Parathyroid adenoma (tissue), 2 donors: ENCODE results near the gene WNT5B.

Source experiments
- H2AFZ ChIP-seq: fragments of 300-600 bp; sonication (generic); one replicate; pipeline ENCODE4 v1.7.0; 2017; ENCODE audit warnings: antibody characterized with exemption, mild to moderate bottlenecking
- H3K27ac ChIP-seq: fragments of 300-600 bp; sonication (generic); one replicate; pipeline ENCODE4 v1.7.0; 2017
- H3K27me3 ChIP-seq: fragments of 300-600 bp; sonication (generic); one replicate; pipeline ENCODE4 v1.7.0; 2017; ENCODE audit warnings: low read length; ENCODE audit not compliant: control insufficient read depth, insufficient read depth
- H3K36me3 ChIP-seq: fragments of 300-600 bp; sonication (generic); one replicate; pipeline ENCODE4 v1.7.0; 2017; ENCODE audit warnings: low read length; ENCODE audit not compliant: control insufficient read depth, insufficient read depth
- H3K4me1 ChIP-seq: fragments of 300-600 bp; sonication (generic); one replicate; pipeline ENCODE4 v1.7.0; 2017; ENCODE audit warnings: control low read depth
- H3K4me2 ChIP-seq: fragments of 300-600 bp; sonication (generic); one replicate; pipeline ENCODE4 v1.7.0; 2017; ENCODE audit warnings: low read length
- H3K4me3 ChIP-seq: fragments of 300-600 bp; sonication (generic); one replicate; pipeline ENCODE4 v1.7.0; 2017; ENCODE audit warnings: low read depth, low read length
- H3K79me2 ChIP-seq: fragments of 300-600 bp; sonication (generic); one replicate; pipeline ENCODE4 v1.7.0; 2017; ENCODE audit warnings: control low read depth
- H3K9ac ChIP-seq: fragments of 300-600 bp; sonication (generic); one replicate; pipeline ENCODE4 v1.7.0; 2017; ENCODE audit warnings: mild to moderate bottlenecking
- H3K9me3 ChIP-seq: fragments of 300-600 bp; sonication (generic); one replicate; pipeline ENCODE4 v1.7.0; 2017; ENCODE audit warnings: low read length; ENCODE audit not compliant: control insufficient read depth
- CTCF ChIP-seq: fragments of 300-600 bp; sonication (generic); IDR thresholded peaks from one replicate; pipeline ENCODE4 v1.7.0; 2017; ENCODE audit warnings: antibody characterized with exemption, mild to moderate bottlenecking
- donor health status: primary hyperparathyroidism.

Gene WNT5B

DNA sequence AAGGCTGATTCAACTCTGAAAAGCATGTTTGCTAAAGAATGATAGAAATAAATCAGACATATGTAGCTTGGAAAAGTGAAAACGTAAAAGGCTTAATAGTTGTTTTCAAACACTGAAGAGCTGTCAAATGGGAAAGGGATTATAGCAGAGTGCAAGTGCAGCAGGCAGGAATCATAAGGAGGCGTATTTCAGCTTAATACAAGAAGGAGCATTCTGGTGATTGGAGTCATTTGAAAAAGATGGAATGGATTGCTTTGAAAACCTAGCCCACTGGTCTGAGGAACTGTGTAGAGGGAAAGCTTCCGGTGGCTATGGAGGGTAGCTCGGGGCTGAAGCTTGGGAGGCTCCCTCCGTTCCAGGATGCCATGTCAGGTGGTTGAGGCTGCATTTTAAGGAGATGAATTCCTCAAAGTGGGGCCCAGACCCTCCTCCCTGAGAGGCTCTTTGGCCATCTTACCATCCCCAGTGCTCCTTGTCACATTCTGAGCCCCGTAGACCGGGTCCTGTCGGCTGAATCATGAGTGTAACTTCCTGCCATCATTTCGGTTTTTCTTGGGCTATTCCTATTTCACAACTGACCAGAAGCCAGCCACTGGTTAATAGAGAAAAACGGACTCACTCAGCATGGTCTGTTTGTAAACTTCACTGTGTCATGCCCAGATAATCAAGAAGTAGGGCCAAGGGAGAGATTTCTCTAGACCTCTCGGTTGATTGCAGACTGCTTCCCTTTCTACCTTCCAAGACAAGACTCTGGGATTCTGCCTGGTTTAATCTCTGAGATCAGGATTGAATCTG is 6.5 kb downstream of the WNT5B start:
- Histone ChIP-seq H3K9me3 (no peaks in the 10 kb centered on the region), H3K27ac (no peak overlapping the region), H3K4me3 (no peak overlapping the region), H3K27me3 (no peaks in the 10 kb centered on the region), H3K4me1 (peaks cover 29% of the 10 kb centered on the region), H3K36me3 (no peaks in the 10 kb centered on the region), H3K79me2 (peaks cover 36% of the 10 kb centered on the region), H3K9ac (no peak overlapping the region), H2AFZ (no peak overlapping the region), H3K4me2 (no peak overlapping the region)
- no peak for TF ChIP-seq CTCF

DNA sequence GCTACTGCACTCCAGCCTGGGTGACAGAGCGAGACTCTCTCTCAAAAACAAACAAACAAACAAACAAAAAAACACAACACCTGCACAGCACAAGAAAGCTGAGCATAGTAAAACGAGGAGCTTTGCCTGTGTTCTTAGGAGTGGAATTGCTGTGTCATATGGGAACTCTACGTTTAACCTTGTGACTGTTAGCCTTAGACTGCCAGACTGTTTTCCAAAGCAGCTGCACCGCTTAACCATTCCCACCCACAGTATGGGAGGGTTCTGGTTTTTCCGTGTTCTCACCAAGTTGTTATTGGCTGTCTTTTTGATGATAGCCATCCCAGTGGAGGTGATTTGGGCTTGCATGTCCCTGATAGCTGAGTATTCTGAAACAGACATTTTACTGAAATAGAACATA is 9.2 kb downstream of the WNT5B start:
- Histone ChIP-seq H3K9ac (no peak overlapping the region), H3K4me2 (no peak overlapping the region), H3K27me3 (no peaks in the 10 kb centered on the region), H3K4me3 (no peak overlapping the region), H2AFZ (no peak overlapping the region), H3K36me3 (no peaks in the 10 kb centered on the region), H3K4me1 (peaks cover 25% of the 10 kb centered on the region), H3K79me2 (peaks cover 40% of the 10 kb centered on the region), H3K27ac (no peak overlapping the region), H3K9me3 (no peaks in the 10 kb centered on the region)
- TF ChIP-seq CTCF, result no peak

GRCh38 chr12:1639538-1639937 is 10.5 kb downstream of the WNT5B start:
- Histone ChIP-seq H3K4me2 (no peak overlapping the region), H3K36me3 (no peaks in the 10 kb centered on the region), H3K27me3 (no peaks in the 10 kb centered on the region), H2AFZ (no peak overlapping the region), H3K79me2 (peaks cover 37% of the 10 kb centered on the region), H3K4me3 (no peak overlapping the region), H3K9me3 (no peaks in the 10 kb centered on the region), H3K9ac (no peak overlapping the region), H3K4me1 (peaks cover 26% of the 10 kb centered on the region), H3K27ac (no peak overlapping the region)
- TF ChIP-seq CTCF, result no peak

DNA sequence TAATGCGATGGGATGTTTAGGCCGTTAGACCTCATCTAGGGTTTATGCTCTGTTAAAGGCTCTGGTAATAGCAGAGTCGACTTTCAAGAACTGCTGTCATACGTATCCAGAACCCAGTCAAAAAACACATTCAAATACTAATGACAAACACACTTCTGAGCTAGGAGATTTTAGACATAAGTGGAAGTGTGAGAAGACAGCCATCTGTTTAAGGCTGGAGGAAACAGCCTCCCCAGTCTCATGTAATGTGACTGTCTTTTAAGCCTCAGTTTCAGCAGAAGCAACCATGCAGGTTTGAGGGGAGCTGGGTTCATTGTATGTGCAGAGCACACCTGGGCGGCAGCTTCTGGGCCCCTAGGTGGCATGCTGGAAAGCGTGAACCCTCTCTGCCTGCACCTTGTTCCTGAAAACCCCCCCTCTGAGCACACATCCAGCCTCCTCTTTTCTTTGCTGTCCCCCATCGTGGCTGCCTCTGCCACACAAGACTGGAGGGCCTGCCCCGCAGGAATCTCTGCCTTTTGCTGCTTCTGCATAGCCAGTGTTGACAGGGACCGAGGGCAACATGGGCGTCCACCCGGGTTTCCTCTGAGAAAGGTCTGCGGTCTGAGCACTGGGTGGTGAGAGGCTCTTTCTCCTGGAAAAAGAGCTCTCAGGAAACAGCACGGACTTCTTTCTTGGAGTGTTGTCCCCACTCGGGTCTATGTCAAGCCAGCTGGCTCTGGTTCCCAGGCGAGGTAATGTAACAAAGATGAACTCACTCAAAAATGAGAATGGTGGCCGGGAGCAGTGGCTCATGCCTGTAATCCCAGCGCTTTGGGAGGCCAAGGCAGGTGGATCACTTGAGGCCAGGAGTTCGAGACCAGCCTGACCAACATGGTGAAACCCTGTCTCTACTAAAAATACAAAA is 11.6 kb downstream of the WNT5B start:
- peaks cover 27% of the 10 kb centered on the region for H3K79me2 ChIP-seq
- no peak overlapping the region for H2AFZ ChIP-seq
- H3K9ac ChIP-seq, result no peak overlapping the region
- peaks cover 30% of the 10 kb centered on the region for H3K4me1 ChIP-seq
- TF ChIP-seq CTCF, result no peak
- H3K27me3 ChIP-seq, result no peaks in the 10 kb centered on the region
- no peak overlapping the region for H3K4me2 ChIP-seq
- no peaks in the 10 kb centered on the region for H3K9me3 ChIP-seq
- H3K4me3 ChIP-seq, result no peak overlapping the region
- no peaks in the 10 kb centered on the region for H3K36me3 ChIP-seq
- H3K27ac ChIP-seq, result no peak overlapping the region
